HG02870 (cell line): ENCODE results near the gene CTRB1.

ENCODE experiments used
- ATAC-seq: cut with Tn5 transposase; IDR thresholded peaks from one replicate; pipeline ENCODE4 v1.9.1; 2021; ENCODE audit warnings: mild to moderate bottlenecking, moderate library complexity; ENCODE audit not compliant: unreplicated experiment

Gene CTRB1

DNA sequence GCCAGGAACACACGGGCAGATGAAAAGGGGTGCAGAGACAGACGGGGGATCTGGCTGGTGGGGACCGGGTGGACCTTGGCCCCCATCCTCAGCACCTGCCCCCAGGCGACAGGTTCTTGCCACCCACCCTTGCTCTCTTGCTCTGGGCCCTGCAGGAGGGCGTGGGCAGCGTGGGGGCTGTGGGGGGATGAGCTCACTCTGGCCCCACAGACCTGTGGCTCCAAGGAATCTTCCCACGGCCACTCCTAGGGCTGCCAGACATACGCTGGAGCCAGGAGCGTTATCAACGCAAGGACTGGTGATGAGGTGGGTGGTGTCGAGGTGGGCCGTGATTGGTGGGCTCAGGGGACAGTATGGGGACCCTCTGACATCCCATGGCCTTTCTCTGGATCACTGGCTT lies 6.3 kb downstream of the CTRB1 start:
- no peak for ATAC-seq

DNA sequence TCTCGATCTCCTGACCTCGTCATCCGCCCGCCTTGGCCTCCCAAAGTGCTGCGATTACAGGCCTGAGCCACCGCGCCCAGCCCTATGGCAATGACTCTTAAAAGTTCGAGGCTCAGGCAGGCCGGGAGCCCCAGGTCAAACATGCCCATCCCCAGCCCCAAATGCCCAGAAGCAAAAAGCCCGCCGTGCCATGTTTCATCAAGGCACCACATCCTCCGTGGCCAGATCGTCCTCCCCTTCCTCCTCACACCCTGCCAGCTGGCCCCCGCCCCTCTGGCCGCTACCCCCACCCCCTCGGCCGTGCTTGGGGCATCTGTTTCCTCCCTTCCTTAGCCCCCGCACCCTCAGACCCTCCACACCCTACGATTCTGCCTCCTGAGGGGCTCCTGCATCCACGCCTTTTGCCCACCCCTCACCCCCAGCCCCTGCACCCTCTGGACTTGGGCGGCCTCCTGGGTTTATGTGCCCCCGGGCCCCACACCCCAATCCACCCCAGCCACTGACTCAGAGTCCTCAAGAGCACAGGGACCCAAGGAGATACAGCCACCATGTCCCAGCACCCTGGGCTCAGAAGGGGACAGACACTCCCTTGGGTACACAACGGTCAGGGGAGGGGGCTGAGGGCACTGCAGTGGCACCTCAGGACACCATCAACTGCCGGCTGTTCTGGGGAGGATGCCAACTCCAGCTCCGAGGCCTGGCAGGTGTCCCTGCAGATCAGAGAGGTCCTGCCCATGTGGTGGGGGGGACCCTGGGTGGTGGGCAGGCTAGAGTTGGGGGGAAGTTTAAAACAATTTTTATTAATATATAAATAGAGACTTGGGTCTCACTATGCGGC lies 7.1 kb downstream of the CTRB1 start:
- no peak for ATAC-seq

DNA sequence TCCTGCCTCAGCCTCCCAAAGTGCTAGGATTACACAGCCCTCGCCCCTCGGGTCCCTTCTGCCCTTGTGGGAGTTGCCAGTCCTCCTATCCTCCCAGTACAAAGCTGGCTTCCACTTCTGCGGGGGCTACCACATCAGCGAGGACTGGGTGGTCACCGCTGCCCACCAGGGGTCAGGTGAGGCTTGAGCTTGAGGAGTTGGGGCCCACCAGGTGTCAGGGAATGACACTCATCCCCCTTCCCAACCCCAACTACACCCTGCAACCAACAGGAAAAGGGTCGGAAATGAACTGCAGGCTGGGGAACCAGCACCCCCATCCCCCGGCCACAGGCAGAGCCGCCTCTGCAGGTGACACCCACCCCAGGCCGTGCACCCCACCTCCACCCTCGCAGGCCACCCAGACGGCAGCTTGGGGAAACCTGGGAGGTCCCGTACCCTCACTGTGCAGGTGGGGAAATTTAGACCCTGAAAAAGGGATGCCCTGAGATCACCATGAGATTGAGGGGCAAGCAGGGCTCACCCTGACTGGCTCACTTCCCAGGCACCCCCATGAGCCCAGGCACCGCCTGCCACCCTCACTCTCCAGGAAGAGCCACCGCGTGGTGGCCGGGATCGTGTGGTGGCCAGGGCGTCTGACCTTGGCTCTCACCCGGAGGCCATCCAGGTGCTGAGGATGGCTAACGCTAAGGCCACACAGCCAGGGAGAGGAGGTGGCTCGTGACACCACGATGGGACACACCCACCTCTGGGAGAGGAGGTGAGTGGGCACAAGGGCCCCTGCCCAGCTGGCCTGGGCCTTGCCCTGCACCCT lies 8.0 kb downstream of the CTRB1 start:
- no peak for ATAC-seq

DNA sequence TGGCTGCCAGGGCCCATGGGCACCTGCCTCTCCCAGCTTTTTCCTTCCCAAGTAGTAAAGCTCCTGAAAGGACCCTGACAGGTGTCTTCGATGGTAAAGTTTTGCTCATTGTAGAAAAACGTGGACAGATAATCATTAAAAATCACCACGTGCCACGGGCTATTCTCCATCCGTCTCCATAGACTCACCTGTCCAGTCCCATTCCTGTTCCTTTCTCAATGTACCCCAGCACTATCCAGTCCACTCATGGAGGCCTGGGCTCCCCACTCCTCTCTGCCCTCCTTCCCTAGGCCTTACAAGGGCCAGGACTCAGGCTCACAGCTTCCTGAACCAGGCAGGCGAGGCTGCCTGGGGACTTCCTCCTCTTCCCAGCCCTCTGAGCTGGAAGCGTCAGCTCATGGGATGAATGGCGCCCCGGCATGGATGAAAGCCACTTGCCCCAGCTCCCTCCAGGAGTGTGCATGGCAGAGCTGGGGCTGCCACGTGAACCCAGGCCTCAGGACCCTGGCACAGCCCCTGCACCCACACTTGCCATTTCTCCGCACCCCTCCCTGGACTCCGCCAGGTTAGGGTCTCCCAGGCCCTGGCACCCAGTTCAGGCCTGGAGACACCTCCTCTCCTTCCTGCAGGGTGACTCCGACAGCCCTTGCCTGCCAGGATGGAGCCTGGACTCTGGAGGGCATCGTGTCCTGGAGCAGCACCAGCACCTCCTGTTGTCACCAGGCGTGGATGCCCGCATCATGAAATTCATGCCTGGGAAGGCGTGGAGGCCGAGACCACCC lies 8.8 kb downstream of the CTRB1 start:
- ATAC-seq, result no peak

DNA sequence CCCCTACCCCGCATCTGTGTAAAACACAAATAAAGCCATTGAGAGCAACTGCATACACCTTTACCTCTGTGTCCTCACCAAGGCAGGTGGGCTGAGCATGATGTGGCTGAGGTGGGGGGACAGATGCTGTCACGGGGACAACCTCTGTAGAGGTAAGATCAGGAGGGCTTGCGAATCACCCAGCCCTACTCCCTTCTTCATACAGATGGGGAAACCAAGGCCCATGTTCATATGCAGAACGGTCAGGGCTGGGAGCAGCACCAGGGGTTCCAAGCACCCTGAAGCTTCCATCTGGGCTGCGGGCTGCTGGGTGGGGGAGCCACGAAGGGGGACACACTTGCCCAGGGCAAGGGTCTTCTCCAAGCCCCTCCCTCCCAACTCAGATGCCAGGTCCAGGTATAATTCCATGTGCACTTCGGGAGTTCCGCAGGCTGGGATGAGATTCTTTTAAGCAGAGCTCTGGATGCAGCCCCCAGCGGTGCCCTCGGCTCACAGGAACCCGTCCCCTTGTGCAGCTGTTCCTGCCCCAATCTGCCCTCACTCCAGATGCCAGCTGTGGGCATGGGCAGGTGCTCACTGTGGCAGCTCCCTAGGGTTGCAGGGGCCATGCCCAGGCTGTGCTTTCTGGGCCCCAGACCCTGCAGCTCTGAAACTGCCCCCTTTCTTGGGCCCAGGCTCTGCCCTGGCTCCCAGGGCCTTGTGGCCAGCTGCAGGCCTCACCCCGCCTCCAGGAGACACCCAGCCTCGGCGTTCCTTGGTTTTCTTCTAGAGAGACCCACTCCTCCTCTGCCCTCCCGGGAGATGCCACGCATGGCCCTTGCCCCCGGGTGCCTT lies 9.6 kb downstream of the CTRB1 start:
- ATAC-seq, result no peak

DNA sequence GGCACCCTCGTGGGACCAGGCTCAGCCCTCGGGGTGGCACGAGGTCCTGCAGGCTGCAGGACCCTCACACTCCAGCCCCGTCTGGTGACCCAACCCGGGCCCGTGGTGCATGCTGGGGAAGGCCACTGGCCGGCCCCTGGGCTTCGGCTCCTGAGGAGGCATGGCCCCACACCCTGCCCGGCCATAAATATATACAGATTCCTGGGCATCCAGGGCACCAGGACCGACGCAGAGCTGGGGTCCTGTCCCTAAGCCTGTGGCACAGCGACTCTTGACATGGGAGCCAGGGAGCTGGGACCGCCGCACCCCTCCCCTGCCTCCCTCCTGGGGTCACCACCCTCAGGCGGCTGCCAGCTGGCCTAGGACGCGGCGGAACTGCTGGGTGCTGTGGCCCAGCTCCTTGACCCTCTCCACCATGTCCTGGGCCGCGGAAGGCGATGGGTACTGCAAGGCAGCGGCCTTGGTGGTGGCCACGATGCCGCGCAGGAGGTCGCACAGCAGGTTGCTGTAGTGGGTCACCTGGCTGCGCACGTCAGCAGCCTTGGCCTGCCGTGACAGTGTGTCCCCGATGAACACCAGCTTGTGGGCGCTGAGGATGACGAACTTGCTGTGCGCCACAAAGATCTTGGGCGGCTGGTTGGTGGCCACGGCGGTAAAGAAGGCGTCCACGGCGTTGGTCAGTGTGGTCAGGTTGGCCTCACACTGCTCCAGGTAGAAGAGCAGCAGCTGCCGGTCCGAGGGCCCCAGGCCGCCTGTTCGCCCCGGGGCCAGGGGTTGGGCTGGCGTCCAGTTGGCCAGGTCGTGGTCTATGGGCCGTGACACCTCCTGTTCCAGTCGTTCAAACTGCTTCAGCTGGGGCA lies 10.6 kb downstream of the CTRB1 start:
- ATAC-seq, result no peak

DNA sequence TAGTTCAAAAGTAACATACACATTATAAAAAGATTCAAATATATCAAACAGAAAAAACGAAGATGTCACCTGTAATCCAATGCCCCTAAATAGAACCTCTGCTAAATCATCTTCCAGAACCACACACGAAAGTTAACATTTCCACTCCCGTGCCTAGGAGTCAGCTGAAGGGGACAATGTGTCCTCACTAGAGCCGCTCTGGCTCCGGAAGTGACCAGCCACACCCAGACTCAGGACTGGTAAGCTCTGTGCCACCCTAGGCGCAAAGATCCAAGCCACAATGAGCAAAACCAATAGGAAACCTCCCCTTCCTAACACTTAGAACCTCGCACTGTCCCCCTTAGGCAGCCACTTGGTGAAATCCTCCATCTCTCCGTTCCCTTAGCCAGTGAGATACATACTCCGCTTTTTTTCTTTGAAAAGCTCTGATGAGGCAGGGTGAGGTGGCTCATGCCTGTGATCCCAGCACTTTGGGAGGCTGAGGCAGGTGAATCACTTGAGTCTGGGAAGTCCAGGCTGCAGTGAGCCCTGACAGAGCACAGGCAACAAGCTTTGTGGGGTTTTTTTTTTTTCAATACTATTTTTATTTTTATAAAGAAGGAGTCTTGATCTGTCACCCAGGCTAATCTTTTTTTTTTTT lies 11.8 kb downstream of the CTRB1 start:
- ATAC-seq, result no peak

DNA sequence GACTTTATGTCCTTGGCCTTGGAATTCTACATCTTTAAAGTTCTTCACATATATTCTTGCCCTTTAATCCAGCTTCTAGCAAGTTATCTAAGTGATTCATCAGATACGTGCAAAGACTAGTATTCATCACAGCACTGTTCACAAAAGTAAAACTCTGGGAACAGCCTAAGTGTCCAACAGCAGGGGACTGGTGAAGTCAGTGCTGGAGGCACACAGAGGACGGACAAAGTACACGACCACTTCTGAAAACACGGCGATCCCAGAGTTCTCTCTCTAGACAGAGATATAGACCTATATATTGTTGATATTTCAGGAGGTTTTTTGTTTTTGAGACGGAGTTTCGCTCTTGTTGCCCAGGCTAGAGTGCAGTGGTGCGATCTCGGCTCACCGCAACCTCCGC lies 12.8 kb downstream of the CTRB1 start:
- no peak for ATAC-seq

DNA sequence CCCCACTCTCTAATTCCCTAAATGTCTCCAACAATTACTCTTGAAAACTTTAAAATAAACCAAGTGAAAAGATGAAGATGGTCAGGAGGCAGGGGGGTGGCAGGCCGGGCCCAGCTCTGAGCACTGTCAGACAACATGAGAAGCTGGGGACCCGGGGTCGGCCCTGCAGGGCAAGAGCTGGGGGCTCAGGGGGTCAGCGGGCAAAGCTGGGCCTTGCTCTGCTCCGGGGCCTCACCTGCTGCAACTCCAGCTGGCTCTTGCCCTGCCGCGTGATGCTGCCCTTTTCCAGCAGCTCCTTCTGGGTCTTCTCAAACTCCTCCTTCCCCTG lies 14.8 kb downstream of the CTRB1 start:
- ATAC-seq, result no peak

DNA sequence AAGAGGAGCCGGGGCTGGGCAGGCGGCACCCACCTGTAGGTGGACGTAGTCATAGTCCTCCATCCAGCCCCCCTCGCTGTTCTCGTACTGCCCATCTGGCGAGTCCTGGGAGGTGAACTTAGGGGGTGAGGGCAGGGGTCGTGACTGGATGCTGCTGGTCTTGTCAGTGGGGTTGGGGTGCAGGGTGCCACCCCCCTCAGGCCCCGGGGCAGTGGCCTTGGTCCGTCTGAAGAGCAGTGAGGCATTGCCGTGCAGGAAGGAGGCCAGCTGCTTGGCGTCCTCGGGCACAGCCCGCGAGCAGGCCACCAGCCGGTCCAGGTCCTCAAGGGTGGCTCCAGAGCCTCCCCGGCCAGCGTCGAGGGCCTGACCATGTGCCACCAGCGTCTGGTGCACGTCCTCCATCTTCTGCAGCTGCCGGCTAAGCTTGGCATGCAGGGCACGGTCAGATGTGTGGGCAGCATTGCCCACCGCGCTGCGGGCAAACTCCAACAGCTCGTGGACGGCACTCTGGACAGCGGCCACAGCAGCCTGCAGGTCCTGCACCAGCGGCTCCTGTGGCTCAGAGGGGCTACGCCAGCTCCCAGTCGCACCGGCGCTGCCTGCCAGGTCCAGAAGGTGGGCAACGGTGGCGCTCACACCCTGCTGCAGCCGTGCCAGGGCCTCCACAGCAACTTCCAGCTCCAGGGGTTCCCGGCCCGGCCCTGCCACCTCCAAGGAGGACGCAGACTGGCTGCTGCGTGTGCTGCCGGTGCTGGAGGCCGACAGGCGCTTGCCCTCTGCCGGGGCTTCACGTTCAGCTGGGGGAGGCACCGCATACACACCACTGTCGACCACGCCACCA lies 16.3 kb downstream of the CTRB1 start:
- no peak for ATAC-seq

DNA sequence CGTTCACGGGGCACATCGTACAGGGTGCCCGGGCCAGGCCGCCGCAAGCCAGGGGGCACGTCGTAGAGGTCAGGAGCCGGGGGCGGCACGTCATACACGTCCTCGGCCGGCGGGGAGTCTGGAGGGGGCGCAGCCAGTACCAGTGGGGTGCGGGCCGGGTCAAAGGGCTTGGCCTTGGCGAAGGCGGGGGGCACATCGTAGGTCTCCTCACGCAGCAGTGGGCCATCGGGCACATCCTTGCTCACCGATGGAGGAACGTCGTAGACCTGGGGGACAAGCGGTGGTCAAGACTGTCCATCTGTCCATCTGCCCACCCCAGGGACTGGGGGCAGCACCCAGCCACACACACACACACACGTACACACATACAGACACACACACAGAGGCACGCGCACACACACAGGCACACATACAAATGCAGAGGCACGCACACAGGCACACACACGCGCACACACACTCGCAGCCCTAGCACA lies 17.0 kb downstream of the CTRB1 start:
- ATAC-seq, result no peak

DNA sequence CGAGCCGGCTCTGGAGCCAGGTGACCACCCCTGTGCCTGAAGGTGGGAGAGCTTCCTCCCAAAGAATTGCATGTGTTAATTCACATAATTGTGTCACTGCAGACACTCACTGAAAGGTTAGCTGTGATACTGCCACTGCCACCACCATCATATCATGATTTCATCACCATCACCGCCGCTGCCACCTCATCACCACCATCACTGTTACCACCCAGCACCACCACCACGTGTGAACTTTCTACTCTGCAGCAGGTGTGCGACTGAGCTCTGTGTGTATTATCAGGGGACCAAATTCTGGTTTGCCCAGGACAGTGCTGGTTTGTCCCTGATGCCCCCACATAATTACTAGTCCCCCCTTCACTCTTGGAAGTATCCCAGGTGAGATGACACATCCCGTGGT lies 17.4 kb downstream of the CTRB1 start:
- ATAC-seq, result no peak

DNA sequence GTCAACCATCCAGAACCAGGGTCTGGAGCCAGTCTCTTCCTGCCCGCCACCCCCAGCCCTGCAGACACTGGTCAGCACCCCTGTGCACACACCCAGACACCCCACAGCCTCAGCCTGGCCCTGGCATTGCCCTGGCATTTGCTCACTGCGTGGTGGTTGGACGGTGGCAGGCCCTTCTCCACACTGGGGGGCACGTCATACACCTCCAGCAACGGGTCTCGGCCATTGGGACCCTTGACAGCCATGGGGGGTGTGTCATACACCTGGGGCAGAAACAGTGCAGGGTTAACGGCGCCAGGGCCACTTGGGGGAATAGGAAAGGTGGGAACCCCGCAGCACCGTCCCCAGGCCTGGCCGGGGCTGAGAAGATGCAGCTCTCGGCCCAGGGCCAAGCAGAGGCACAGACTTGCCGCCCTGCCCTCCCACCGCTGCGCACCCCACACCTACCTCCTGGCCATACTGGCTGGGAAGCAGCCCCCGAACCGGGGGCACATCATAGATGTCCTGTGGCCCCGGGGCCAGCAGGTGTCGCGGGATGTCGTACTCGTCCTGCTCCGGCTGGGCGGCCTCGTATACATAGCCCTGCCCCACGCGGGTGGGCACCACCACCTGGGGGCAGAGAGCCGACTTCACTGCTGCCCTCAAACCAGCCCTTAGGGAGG lies 18.1 kb downstream of the CTRB1 start:
- no peak for ATAC-seq

DNA sequence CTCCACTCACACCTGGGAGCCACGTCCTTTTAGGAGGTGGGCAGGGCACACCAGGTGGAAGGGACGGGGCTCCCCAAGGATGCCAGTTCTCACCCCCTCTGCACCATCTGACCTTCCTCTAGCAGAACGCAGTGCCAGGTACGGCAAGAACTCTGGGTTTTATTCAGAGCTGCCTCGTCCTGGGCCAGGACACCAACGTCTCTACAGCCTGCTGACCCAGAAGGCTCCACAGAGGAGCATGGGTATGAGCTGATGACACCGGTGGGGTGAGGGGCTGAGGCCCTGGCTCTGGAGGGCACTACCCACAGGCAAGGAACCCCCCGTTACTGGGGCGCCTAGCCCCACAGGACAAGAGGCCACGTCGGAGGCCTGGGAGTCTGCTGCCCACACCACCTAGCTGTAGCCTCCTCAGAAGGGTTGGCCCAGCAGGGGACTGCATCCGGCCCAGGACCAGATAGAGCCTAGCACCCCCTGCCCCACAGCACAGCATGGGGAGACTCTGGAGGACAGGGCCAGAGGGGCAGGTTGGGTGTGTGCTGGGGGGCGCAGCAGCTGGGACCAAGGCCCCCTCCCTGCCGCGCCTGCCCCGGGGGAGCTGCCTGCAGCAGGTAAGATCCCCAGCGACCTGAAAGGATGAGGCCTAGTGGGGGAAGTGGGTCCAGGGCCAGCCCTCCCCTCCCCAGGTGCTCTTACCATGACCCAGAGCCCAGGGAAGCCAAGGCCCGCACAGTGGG lies 18.8 kb downstream of the CTRB1 start:
- no peak for ATAC-seq

DNA sequence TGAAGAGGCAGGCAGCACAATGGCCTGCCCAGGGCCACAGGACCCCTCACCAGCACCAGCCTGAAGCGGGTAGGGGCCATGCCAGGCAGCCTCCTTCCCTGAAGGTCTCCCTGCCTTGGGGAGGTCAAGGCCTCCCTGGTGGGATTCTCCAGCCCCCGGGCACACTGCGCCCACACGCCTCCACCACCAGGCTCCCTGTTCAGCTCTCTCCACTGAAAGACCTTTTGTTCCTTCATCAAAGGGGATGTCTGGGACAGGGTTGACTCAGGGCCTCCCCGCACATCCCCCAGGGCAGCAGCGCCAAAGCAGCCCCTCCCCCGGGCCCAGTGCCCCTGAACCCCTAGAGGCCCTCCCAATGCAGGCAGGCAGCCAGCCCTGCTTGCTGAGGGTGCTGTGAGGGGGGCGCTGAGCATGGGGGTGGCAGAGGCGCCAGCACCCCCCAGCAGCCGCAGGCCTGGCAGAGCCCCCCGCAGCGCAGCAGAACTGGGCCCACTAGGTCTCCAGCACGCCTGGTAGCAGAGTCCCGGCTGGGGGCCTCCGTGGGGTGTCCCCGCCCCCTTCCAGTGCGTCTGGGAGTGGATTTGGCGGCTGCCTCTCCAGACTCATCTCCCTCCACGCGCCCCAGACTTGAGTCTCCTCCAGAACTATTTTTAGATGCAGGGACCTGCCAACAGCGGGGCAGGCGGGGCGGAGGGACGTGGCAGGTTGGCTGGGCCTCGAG lies 19.5 kb downstream of the CTRB1 start:
- no peak for ATAC-seq

DNA sequence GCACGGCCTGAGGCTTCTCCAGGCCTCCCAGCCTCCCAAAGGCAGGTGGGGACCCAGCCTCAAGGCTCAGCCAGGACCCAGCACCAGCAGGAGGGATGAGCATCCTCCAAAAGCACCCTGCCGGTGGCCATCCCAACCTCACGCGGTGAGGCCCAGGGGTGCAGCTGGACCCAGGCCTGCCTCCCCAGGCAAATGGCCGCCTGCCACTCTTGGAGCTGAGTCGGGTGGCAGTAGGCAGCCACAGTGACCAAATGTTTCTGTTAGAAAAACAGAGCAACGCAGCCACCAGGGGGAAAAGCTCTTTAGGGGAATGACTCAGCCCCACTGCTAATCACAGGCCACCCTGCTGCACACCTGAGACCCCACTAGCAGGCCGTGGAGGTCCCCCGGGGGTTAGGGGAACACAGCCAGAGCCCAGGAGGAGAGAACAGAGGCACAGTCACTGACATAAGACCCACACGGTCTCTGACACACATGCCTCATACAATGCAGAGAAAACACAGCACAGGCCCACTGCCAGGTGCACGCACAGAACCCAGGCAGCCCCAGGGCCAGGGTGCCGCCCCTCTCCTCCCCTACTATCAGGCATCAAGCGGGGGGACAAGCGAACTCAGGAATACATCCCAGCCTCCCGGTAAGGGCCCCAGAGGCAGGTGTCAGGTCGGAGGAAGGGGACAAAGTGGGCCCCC lies 20.2 kb downstream of the CTRB1 start:
- ATAC-seq, result no peak
